ENCODE results near the gene NDOR1. TPM values are rescaled to one million over a fixed set of nuclear protein-coding genes. Genes with fewer than 3 reads are reported as not detected.
A peak's percentile ranks its signal among the peaks of the same experiment; 100 is the strongest.

NDOR1 gene
- total and polyA plus RNA-seq, 2 experiments from 2014 or later, result 7.8 to 12.3 TPM

DNA sequence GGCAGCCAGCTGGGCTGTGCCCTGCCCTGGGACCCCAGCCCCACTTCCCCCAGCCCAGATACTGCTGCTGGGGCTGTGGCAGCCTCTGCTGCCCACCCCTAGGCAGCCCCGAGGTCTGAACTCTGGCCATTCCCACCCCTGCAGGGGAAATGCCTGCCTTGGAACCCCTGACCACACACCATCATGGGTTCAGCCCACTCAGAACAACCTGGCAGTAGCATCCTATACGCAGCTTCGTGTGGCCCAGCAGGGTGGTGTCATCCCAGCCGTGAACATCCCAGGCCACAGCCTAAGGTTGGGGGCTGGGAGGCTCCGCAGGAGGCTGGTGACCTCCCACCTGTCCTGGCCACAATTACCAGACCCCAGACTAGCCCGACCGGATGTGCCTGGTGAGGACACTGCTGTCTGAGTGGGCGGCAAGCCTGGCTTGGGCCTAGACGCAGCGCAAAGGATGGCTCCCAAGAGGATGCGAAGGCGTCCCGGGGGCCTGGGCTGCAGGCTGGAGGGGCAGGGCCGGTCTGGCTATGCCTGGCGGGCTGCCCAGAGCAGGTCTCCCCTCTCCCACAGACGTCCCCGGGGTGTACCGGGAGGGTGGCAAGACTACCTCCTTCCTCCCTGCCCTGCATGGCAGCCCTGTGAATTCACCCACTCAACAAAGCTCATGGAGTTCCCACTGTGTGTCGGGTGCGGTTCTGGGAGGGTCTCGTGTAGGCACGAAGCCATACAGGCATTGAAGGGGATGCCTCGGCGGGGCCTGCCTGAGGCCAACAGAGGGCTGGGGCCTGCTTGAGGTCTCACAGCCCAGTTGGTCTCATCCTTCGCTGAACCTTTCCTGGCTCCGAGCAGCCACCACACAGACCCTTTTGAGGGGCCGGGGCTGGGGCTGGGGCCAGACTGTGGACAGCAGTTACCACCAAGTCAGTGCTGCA is 23.7 kb downstream of the NDOR1 start:
- DNase-seq (ENCODE audit: low spot score), result no peak
- Histone ChIP-seq H3K4me2 (peak overlapping the region; percentile 50), H3K4me3 (no peak overlapping the region), H3K36me3 (replicated peaks; ENCODE audit: insufficient read depth, low read depth) (no peaks in the 10 kb centered on the region), H3K27me3 (no peaks in the 10 kb centered on the region), H4K20me1 (ENCODE audit: insufficient read depth, poor library complexity, severe bottlenecking) (no peaks in the 10 kb centered on the region), H3K79me2 (no peaks in the 10 kb centered on the region), H2AFZ (no peak overlapping the region), H3K4me1 (ENCODE audit: insufficient read depth) (peaks cover 45% of the 10 kb centered on the region), H3K27ac (peak overlapping the region; percentile 87), H3K9me3 (ENCODE audit: low read depth) (no peaks in the 10 kb centered on the region), H3K9me2 (replicated peaks; ENCODE audit: insufficient read depth) (no peaks in the 10 kb centered on the region)
- 90% methylated on average over 25 of the region's 27 CpGs for WGBS (ENCODE audit: low lambda C conversion rate, missing lambda C conversion rate)
- TF ChIP-seq EZH2 (IDR thresholded peaks at IDR 0.05; ENCODE audit: borderline replicate concordance) (no peak), EZH2phosphoT487 (IDR thresholded peaks at IDR 0.05; ENCODE audit: low read depth, severe bottlenecking, unreplicated experiment) (no peak)
- TF ChIP-seq, protein P1, sequence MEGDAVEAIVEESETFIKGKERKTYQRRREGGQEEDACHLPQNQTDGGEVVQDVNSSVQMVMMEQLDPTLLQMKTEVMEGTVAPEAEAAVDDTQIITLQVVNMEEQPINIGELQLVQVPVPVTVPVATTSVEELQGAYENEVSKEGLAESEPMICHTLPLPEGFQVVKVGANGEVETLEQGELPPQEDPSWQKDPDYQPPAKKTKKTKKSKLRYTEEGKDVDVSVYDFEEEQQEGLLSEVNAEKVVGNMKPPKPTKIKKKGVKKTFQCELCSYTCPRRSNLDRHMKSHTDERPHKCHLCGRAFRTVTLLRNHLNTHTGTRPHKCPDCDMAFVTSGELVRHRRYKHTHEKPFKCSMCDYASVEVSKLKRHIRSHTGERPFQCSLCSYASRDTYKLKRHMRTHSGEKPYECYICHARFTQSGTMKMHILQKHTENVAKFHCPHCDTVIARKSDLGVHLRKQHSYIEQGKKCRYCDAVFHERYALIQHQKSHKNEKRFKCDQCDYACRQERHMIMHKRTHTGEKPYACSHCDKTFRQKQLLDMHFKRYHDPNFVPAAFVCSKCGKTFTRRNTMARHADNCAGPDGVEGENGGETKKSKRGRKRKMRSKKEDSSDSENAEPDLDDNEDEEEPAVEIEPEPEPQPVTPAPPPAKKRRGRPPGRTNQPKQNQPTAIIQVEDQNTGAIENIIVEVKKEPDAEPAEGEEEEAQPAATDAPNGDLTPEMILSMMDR (IDR thresholded peaks at IDR 0.05; ENCODE audit: poor library complexity), result no peak

DNA sequence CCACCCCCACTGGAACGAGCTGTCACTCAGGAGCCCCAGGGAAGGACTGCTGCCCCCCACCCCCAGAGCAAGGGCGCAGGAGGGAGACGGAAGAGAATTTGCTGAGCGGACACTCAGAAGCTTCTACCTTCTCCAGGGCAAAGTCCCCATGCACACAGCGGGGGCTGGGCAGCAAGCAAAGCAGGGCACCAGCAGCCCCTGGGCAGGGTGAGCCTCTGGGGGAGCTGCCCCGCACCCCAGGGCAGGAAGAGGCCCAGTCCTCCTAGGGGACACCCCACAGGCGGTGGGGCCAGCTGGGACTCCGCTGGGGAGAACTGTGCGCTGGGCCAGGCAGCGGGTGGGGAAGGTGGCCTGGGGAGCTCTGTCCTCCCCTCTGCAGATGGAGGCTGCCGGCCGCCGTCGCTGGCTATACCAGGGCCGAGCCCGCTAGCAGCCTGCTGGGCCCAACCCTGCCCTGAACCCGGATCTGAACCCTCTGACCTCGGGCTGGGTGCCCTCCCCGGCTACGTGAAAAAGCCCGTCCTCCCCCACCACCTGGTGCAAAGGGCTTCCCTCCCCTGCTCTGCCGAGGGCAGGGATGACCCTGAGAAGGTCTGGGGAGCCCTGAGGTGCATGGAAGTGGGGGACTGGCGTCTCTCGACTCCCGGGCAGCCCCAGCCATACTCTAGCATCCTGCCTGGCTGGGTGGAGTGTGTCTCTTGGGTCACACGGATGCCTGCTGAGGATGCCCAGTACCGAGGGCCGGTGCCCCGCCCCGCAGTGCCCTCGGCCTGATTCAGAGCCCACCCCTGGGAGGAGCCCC is 24.6 kb downstream of the NDOR1 start:
- no peaks in the 10 kb centered on the region for H3K9me3 ChIP-seq (ENCODE audit: low read depth)
- H3K4me3 ChIP-seq, result no peak overlapping the region
- WGBS (ENCODE audit: low lambda C conversion rate, missing lambda C conversion rate), result 59% methylated on average over 22 of the region's 31 CpGs
- peak overlapping the region; percentile 87 for H3K27ac ChIP-seq
- peak; percentile 69 for DNase-seq (ENCODE audit: low spot score)
- H4K20me1 ChIP-seq (ENCODE audit: insufficient read depth, poor library complexity, severe bottlenecking), result no peaks in the 10 kb centered on the region
- H3K4me2 ChIP-seq, result peak overlapping the region; percentile 50
- H3K36me3 ChIP-seq (replicated peaks; ENCODE audit: insufficient read depth, low read depth), result no peaks in the 10 kb centered on the region
- H3K27me3 ChIP-seq, result no peaks in the 10 kb centered on the region
- no peak overlapping the region for H2AFZ ChIP-seq
- H3K4me1 ChIP-seq (ENCODE audit: insufficient read depth), result peaks cover 43% of the 10 kb centered on the region
- H3K9me2 ChIP-seq (replicated peaks; ENCODE audit: insufficient read depth), result no peaks in the 10 kb centered on the region
- no peaks in the 10 kb centered on the region for H3K79me2 ChIP-seq
- TF ChIP-seq, protein P1 (IDR thresholded peaks at IDR 0.05; ENCODE audit: poor library complexity), result no peak
- TF ChIP-seq EZH2 (IDR thresholded peaks at IDR 0.05; ENCODE audit: borderline replicate concordance), result no peak

DNA sequence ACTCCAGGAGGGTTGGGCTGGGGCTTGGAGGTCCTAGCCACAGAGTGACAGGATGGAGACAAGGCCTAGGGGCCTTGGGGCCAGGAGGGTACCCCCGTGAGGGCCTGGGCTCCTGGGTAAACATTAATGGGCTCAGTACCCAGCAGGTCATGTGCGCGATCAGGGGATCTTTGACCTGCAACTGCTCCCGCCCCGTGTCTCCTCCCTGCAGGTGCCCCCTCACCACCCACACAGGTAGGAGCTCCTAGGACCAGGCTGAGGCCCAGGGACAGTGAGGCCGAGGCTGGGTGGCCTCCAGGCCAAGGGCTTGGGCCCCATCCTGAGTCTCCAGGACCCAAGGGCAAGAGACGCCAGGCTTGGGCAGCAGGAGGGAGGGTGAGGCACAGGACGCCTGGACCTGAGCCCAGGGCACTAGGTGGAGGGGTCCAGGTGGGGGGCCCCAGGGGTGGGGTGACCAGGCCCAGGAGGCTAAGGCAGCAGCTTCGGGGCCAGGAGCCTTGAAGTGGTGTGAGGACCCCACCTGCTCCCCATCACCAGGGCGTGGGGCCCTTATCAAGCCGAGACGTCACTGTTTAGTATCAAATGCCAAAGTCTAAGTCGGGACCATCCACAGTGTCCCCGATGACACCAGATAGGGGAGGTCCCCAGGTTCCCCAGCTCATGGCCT is 25.3 kb downstream of the NDOR1 start, which contains the start of gene SLC34A3:
Gene SLC34A3 (plus strand): TSS at position 197 of the 667 bp plus-strand sequence. CDS start 802 bp downstream, outside the sequence.
- Histone ChIP-seq H3K4me3 (no peak within 1 kb of the TSS), H4K20me1 (ENCODE audit: insufficient read depth, poor library complexity, severe bottlenecking) (no peaks in the 10 kb centered on the region), H3K27me3 (no peaks in the 10 kb centered on the region), H3K9me3 (ENCODE audit: low read depth) (no peaks in the 10 kb centered on the region), H3K36me3 (replicated peaks; ENCODE audit: insufficient read depth, low read depth) (no peaks in the 10 kb centered on the region), H3K9me2 (replicated peaks; ENCODE audit: insufficient read depth) (no peaks in the 10 kb centered on the region), H3K79me2 (no peaks in the 10 kb centered on the region), H3K4me2 (peak within 1 kb of the TSS; percentile 50), H3K4me1 (ENCODE audit: insufficient read depth) (peaks cover 45% of the 10 kb centered on the region), H3K27ac (peak within 1 kb of the TSS; percentile 87), H2AFZ (no peak within 1 kb of the TSS)
- TF ChIP-seq, protein P1 (IDR thresholded peaks at IDR 0.05; ENCODE audit: poor library complexity), result no peak
- TF ChIP-seq EZH2 (IDR thresholded peaks at IDR 0.05; ENCODE audit: borderline replicate concordance) (no peak), EZH2phosphoT487 (IDR thresholded peaks at IDR 0.05; ENCODE audit: low read depth, severe bottlenecking, unreplicated experiment) (no peak)
- WGBS (ENCODE audit: low lambda C conversion rate, missing lambda C conversion rate), result 82% methylated on average over 11 of the region's 14 CpGs
- DNase-seq (ENCODE audit: low spot score), result peak; percentile 43

Measured in hepatocyte (in vitro differentiated cells).